ENCODE results near the gene TRIB2.
"Not testable (repeated sequence)": the region's sequence is repeated elsewhere in the genome, so short reads cannot be mapped to it uniquely, and the experiment has no call there.

Gene TRIB2

GRCh38 chr2:12716282-12717190, at the start of gene TRIB2:
Gene TRIB2, plus strand, starts transcription at chr2:12716936. Its CDS starts 1,372 bp downstream, at chr2:12718308.
- DNase-seq: peak; percentile 68 to 80

GRCh38 chr2:12669036-12669435, 47.7 kb upstream of the TRIB2 start:
- no peak for DNase-seq

- DNase-seq: no peak
These were observed 43.9 kb upstream of the TRIB2 start for GRCh38 chr2:12672711-12673315.

GRCh38 chr2:12674644-12675328, 42.0 kb upstream of the TRIB2 start:
- no peak for DNase-seq

- no peak for DNase-seq
These were observed 41.4 kb upstream of the TRIB2 start for GRCh38 chr2:12675352-12675795.

- DNase-seq: no peak
These were observed 40.9 kb upstream of the TRIB2 start for GRCh38 chr2:12675801-12676200.

- no peak for DNase-seq
These were observed 40.0 kb upstream of the TRIB2 start for GRCh38 chr2:12676771-12677170.

GRCh38 chr2:12678186-12678585, 38.5 kb upstream of the TRIB2 start:
- no peak for DNase-seq

GRCh38 chr2:12679550-12680072, 37.1 kb upstream of the TRIB2 start:
- DNase-seq: no peak

GRCh38 chr2:12680115-12680514, 36.6 kb upstream of the TRIB2 start:
- not testable (repeated sequence) for DNase-seq

- DNase-seq: no peak
These were observed 34.7 kb upstream of the TRIB2 start for GRCh38 chr2:12682017-12682416.

- no peak for DNase-seq
These were observed 33.2 kb upstream of the TRIB2 start for GRCh38 chr2:12683457-12684100.

GRCh38 chr2:12684471-12684936, 32.2 kb upstream of the TRIB2 start:
- DNase-seq: no peak

GRCh38 chr2:12685145-12685544, 31.6 kb upstream of the TRIB2 start:
- DNase-seq: no peak

GRCh38 chr2:12685956-12686355, 30.8 kb upstream of the TRIB2 start:
- no peak for DNase-seq

- DNase-seq: no peak
These were observed 29.9 kb upstream of the TRIB2 start for GRCh38 chr2:12686708-12687283.

GRCh38 chr2:12688091-12688490, 28.6 kb upstream of the TRIB2 start:
- no peak for DNase-seq

- DNase-seq: no peak
These were observed 27.8 kb upstream of the TRIB2 start for GRCh38 chr2:12688893-12689292.

- DNase-seq: no peak
These were observed 23.2 kb upstream of the TRIB2 start for GRCh38 chr2:12693509-12693908.

GRCh38 chr2:12694990-12695774, 21.6 kb upstream of the TRIB2 start:
- DNase-seq: no peak

GRCh38 chr2:12697617-12698016, 19.1 kb upstream of the TRIB2 start:
- no peak for DNase-seq

All from SW 1271 (cell line).